SJSA1 (cell line): Measurements from ENCODE around the gene TNFAIP8L1. TPM values are rescaled to one million over a fixed set of nuclear protein-coding genes. Genes with fewer than 3 reads are reported as not detected.

Experiments
- DNase-seq, 2 experiments: peaks; one replicate each; pipeline ENCODE4 v3.0.0-alpha.2; 2015 to 2020; ENCODE audit warnings: low spot score in 2 of 2, low read depth in 1 of 2
- H3K27ac ChIP-seq: fragments of 250-450 bp; sonication (Bioruptor Pico); 2 replicates; pipeline ENCODE4 v1.5.1; 2020; ENCODE audit warnings: mild to moderate bottlenecking, moderate library complexity
- H3K27me3 ChIP-seq: fragments of 250-450 bp; sonication (Bioruptor Pico); replicated peaks from 2 replicates; pipeline ENCODE4 v1.5.1; 2020; ENCODE audit warnings: mild to moderate bottlenecking, moderate library complexity
- H3K36me3 ChIP-seq: fragments of 250-450 bp; sonication (Bioruptor Pico); 2 replicates; pipeline ENCODE4 v1.5.1; 2020; ENCODE audit warnings: mild to moderate bottlenecking
- H3K4me1 ChIP-seq: fragments of 250-450 bp; sonication (Bioruptor Pico); replicated peaks from 2 replicates; pipeline ENCODE4 v1.6.1; 2021; ENCODE audit warnings: mild to moderate bottlenecking
- H3K4me3 ChIP-seq: fragments of 250-450 bp; sonication (Bioruptor Pico); 2 replicates; pipeline ENCODE4 v1.5.1; 2020; ENCODE audit warnings: mild to moderate bottlenecking
- H3K9me3 ChIP-seq: fragments of 250-450 bp; sonication (Bioruptor Pico); replicated peaks from 2 replicates; pipeline ENCODE4 v1.5.1; 2020; ENCODE audit warnings: mild to moderate bottlenecking
- total RNA-seq: library from RNA; depleted of rRNA; stranded (reverse); fragments of >200 nt; shearing (Covaris generic); gene quantifications from 2 replicates; pipeline ENCODE4 v1.2.3, GENCODE V29; 2014; rRNA removed

The TNFAIP8L1 gene
- total RNA-seq, 1 experiment from 2014 or later = 5.0 TPM

GRCh38 chr19:4702764-4703163 lies 63.4 kb downstream of the TNFAIP8L1 start:
- no peak overlapping the region for H3K4me3 ChIP-seq
- DNase-seq = no peak
- peaks cover 27% of the 10 kb centered on the region for H3K4me1 ChIP-seq
- peaks cover 81% of the 10 kb centered on the region for H3K36me3 ChIP-seq
- H3K9me3 ChIP-seq = no peaks in the 10 kb centered on the region
- H3K27me3 ChIP-seq = no peaks in the 10 kb centered on the region
- no peak overlapping the region for H3K27ac ChIP-seq

GRCh38 chr19:4703671-4704316 lies 64.5 kb downstream of the TNFAIP8L1 start:
- H3K27ac ChIP-seq = peak overlapping the region; percentile 53
- no peak for DNase-seq

GRCh38 chr19:4704317-4704673 lies 65.0 kb downstream of the TNFAIP8L1 start:
- Histone ChIP-seq H3K4me1 (peaks cover 22% of the 10 kb centered on the region), H3K4me3 (no peak overlapping the region), H3K36me3 (peaks cover 82% of the 10 kb centered on the region), H3K27me3 (no peaks in the 10 kb centered on the region), H3K9me3 (no peaks in the 10 kb centered on the region), H3K27ac (peak overlapping the region; percentile 53)
- DNase-seq = peak; percentile 66 to 82

More at GRCh38 chr19:4703671-4704316, 64.5 kb downstream of the TNFAIP8L1 start:
- H3K4me3 ChIP-seq = no peak overlapping the region
- H3K27me3 ChIP-seq = no peaks in the 10 kb centered on the region
- peaks cover 22% of the 10 kb centered on the region for H3K4me1 ChIP-seq
- H3K9me3 ChIP-seq = no peaks in the 10 kb centered on the region
- H3K36me3 ChIP-seq = peaks cover 81% of the 10 kb centered on the region

Other genes with a start within 250 kb of the TNFAIP8L1 start
- 60.5 and 79.7 TPM in 2 replicates for gene SH3GL1, start 239.0 kb upstream of the TNFAIP8L1 start, total RNA-seq
- 36.4 and 70.3 TPM in 2 replicates for gene CHAF1A, start 236.9 kb upstream of the TNFAIP8L1 start, total RNA-seq
- 39.3 and 66.8 TPM in 2 replicates for gene UBXN6, start 181.7 kb upstream of the TNFAIP8L1 start, total RNA-seq
- 58.7 and 71.4 TPM in 2 replicates for gene HDGFL2, start 167.2 kb upstream of the TNFAIP8L1 start, total RNA-seq
- gene PLIN4, start 121.0 kb upstream of the TNFAIP8L1 start, total RNA-seq = not detected in 2 replicates
- gene PLIN5, start 104.3 kb upstream of the TNFAIP8L1 start, total RNA-seq = not detected in 2 replicates
- gene LRG1, start 99.5 kb upstream of the TNFAIP8L1 start, total RNA-seq = not detected in 2 replicates
- 0.08 TPM in 1 of 2 replicates, not detected in the other for gene SEMA6B, start 79.8 kb upstream of the TNFAIP8L1 start, total RNA-seq
- gene MYDGF, start 30.8 kb downstream of the TNFAIP8L1 start, total RNA-seq = 214 and 250 TPM in 2 replicates
- 60.6 and 65.3 TPM in 2 replicates for gene DPP9, start 84.3 kb downstream of the TNFAIP8L1 start, total RNA-seq
- gene FEM1A, start 152.2 kb downstream of the TNFAIP8L1 start, total RNA-seq = 9.4 and 14.4 TPM in 2 replicates
- 3.7 and 4.1 TPM in 2 replicates for gene TICAM1, start 192.2 kb downstream of the TNFAIP8L1 start, total RNA-seq
- 178 and 210 TPM in 2 replicates for gene PLIN3, start 228.2 kb downstream of the TNFAIP8L1 start, total RNA-seq